Calu3 (cell line): ENCODE measurements around the gene SEMG2. TPM values are rescaled to one million over a fixed set of nuclear protein-coding genes. Genes with fewer than 3 reads are reported as not detected.

Experiments used
- BruUV-seq: library from RNA; stranded (reverse); fragments of 400-500 nt; replicated peaks from 2 replicates; lab custom pipeline; 2021; lab: Mats Ljungman, UMichigan
- CTCF ChIA-PET: fragments of 300-600 bp; sonication (Branson Sonifier 250); formaldehyde crosslinking; loops from one replicate; lab custom pipeline; 2022; ENCODE audit warnings: antibody characterized with exemption; lab: Charles Lee
- DNase-seq: peaks from one replicate; pipeline ENCODE4 v3.0.0; 2022
- H3K27ac Mint-ChIP-seq: one replicate; pipeline ENCODE4 v1.8.0; 2022; ENCODE audit warnings: mixed read lengths; ENCODE audit not compliant: unreplicated experiment
- H3K27me3 Mint-ChIP-seq: one replicate; pipeline ENCODE4 v1.8.0; 2022; ENCODE audit warnings: mixed read lengths; ENCODE audit not compliant: unreplicated experiment
- H3K36me3 Mint-ChIP-seq: one replicate; pipeline ENCODE4 v1.8.0; 2022; ENCODE audit warnings: mild to moderate bottlenecking, moderate library complexity, mixed read lengths; ENCODE audit not compliant: insufficient read depth, unreplicated experiment
- H3K4me1 Mint-ChIP-seq: one replicate; pipeline ENCODE4 v1.8.0; 2022; ENCODE audit warnings: mild to moderate bottlenecking, low read depth, mixed read lengths; ENCODE audit not compliant: unreplicated experiment
- H3K4me3 Mint-ChIP-seq: one replicate; pipeline ENCODE4 v1.8.0; 2022; ENCODE audit warnings: mild to moderate bottlenecking, low read depth, moderate library complexity, mixed read lengths; ENCODE audit not compliant: unreplicated experiment
- H3K9me3 Mint-ChIP-seq: one replicate; pipeline ENCODE4 v1.8.0; 2022; ENCODE audit warnings: low read depth, mixed read lengths; ENCODE audit not compliant: unreplicated experiment
- intact Hi-C: fragments of 100-400 bp; cut with micrococcal nuclease; formaldehyde crosslinking; loops from one replicate; pipeline ENCODE4 v1.10.0; 2022; ENCODE audit not compliant: unreplicated experiment
- total RNA-seq: library from RNA; stranded (reverse); gene quantifications from 2 replicates; pipeline ENCODE4 v1.2.3, GENCODE V29; 2022
- TF ChIP-seq, protein P1 (sequence below): fragments of 200-600 bp; IDR thresholded peaks from one replicate; pipeline ENCODE4 v1.8.0; 2022; ENCODE audit warnings: antibody characterized with exemption; ENCODE audit not compliant: unreplicated experiment

SEMG2 gene
- total RNA-seq, 1 experiment from 2014 or later, result not detected

DNA sequence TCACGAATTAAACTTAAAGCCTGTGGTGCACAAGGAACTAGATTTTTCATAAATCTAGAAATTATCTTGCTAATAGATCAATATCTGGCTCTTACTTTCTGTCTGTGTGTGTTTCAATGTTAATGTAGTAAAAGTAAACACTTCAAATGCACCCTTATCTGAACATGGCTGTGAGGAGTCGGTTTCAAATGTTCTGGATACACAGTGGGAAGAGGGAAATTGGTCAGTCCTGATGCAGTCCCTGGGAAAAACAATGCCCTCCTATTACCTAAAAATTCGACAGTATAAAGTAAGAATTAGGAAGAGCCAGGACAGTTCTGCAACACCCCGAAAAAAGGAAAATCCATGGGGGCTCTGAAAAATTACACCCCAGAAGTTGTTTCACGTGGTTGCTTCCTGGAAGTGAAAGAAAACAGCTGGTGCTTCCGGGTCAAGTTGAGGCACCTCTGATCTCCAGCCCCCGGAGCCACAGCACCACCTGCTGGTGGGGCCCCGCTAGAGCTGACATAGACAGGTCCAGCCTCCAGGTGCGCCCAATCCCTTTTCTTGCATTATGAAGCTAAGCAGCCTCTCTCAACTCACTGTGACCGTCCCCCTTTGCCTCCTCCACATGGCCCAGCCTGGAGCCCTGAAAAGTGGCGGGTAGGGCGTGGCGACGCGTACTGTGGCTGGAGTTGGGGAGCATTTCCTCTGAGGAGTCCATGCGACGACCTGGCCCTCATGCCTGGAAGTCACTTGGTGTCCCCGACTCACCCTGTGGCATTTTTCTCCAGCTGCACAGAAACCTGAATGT lies 8.3 kb downstream of the SEMG2 start:
- BruUV-seq, result no TSS peak
- TF ChIP-seq, protein P1, sequence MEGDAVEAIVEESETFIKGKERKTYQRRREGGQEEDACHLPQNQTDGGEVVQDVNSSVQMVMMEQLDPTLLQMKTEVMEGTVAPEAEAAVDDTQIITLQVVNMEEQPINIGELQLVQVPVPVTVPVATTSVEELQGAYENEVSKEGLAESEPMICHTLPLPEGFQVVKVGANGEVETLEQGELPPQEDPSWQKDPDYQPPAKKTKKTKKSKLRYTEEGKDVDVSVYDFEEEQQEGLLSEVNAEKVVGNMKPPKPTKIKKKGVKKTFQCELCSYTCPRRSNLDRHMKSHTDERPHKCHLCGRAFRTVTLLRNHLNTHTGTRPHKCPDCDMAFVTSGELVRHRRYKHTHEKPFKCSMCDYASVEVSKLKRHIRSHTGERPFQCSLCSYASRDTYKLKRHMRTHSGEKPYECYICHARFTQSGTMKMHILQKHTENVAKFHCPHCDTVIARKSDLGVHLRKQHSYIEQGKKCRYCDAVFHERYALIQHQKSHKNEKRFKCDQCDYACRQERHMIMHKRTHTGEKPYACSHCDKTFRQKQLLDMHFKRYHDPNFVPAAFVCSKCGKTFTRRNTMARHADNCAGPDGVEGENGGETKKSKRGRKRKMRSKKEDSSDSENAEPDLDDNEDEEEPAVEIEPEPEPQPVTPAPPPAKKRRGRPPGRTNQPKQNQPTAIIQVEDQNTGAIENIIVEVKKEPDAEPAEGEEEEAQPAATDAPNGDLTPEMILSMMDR, result peak; percentile 99
- intact Hi-C loops, result loop anchor here (1.0 to 2.0 kb wide), 4 partner anchors 61 to 218 kb away; no protein-coding TSS in a partner anchor
- peak overlapping the region; percentile 35 for H3K27ac Mint-ChIP-seq
- no peaks in the 10 kb centered on the region for H3K36me3 Mint-ChIP-seq
- CTCF ChIA-PET, result interaction anchor here (0.6 to 2.2 kb wide), 24 partner anchors 21 to 218 kb away, joined by 3 to 55 read pairs (median 6); partner anchors contain the start of genes PI3, SLPI and WFDC12
- H3K27me3 Mint-ChIP-seq, result peaks cover 63% of the 10 kb centered on the region
- H3K9me3 Mint-ChIP-seq, result no peaks in the 10 kb centered on the region
- DNase-seq, result peak; percentile 97
- H3K4me3 Mint-ChIP-seq, result peak overlapping the region; percentile 50
- H3K4me1 Mint-ChIP-seq, result peaks cover 10% of the 10 kb centered on the region

DNA sequence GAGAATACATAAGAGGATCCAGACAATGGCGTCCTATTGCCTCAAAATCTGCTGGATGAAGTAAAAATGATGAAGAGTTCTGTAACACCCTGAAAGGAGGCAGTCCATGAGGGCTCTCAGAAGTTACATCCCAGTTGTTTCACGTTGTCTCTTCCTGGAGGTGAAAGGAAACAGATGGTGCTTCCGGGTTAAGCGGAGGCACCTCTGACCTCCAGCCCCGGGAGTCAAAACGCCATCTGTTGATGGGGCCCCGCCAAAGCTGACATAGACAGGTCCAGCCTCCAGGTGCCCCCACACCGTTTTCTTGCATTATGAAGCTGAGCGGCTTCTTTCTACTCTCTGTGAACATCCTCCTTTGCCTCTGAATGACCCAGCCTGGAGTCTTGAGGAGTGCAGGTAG lies 9.5 kb downstream of the SEMG2 start:
- intact Hi-C loops, result no loop called here
- no peak for DNase-seq
- H3K9me3 Mint-ChIP-seq, result no peaks in the 10 kb centered on the region
- peaks cover 10% of the 10 kb centered on the region for H3K4me1 Mint-ChIP-seq
- H3K4me3 Mint-ChIP-seq, result no peak overlapping the region
- no peak overlapping the region for H3K27ac Mint-ChIP-seq
- TF ChIP-seq, protein P1, result no peak
- no peaks in the 10 kb centered on the region for H3K36me3 Mint-ChIP-seq
- CTCF ChIA-PET, result interaction anchor here (1.0 to 2.2 kb wide), 5 partner anchors 46 to 186 kb away, joined by 3 to 55 read pairs (median 16); partner anchors contain the start of gene WFDC12
- no TSS peak for BruUV-seq
- H3K27me3 Mint-ChIP-seq, result peaks cover 57% of the 10 kb centered on the region

DNA sequence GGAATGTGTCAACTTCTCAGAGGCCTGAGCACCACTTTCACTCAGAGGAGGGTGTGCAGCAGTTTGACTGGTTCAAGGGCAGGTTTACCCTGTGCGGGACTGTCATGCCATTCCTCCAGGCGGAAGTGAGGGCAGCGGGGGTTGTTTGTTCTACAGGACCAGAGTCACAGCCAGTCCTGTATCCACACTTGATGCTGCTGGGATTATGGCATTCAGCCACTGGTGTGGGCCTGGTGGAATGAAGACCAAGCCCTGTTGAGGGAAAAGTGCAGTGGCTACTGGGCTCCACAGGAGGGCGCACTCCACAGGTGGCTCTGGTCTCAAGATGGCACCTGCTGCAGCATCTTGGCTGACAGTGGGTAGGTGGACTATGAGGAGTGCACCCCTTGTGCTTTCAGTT lies 14.8 kb downstream of the SEMG2 start:
- TF ChIP-seq, protein P1, result peak; percentile 90
- Mint-ChIP-seq H3K4me1 (no peaks in the 10 kb centered on the region), H3K36me3 (no peaks in the 10 kb centered on the region), H3K27ac (no peak overlapping the region), H3K27me3 (peaks cover 52% of the 10 kb centered on the region), H3K9me3 (no peaks in the 10 kb centered on the region), H3K4me3 (no peak overlapping the region)
- peak; percentile 70 for DNase-seq
- CTCF ChIA-PET, result no interaction called here
- no TSS peak for BruUV-seq
- intact Hi-C loops, result loop anchor here (2.0 kb wide), 1 partner anchor 55 kb away; no protein-coding TSS in a partner anchor

DNA sequence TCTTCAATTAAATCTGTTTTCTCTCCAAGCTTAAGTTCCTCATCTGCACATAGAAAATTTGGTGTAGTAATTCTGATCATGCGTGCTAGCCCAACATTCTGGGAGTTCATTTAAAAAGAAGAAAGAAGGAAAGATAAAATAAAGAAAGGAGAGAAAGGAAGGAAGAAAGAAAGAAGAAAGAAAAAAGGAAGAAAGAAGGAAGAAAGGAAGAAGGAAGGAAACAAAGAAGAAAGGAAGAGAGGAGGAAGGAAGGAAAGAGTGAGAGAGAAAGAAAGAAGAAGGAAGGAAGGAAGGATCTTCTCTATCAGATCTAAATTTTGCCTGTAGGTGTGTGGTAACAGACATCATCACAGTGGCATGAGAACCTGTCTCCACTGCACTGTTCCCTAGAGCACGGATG lies 17.0 kb downstream of the SEMG2 start:
- no TSS peak for BruUV-seq
- no peak overlapping the region for H3K4me3 Mint-ChIP-seq
- no peaks in the 10 kb centered on the region for H3K36me3 Mint-ChIP-seq
- no peaks in the 10 kb centered on the region for H3K9me3 Mint-ChIP-seq
- CTCF ChIA-PET, result interaction anchor here (0.6 to 1.9 kb wide), 4 partner anchors 16 to 1818 kb away, joined by 3 to 8 read pairs (median 5); partner anchors contain the start of gene SLPI
- DNase-seq, result no peak
- TF ChIP-seq, protein P1, result no peak
- intact Hi-C loops, result no loop called here
- H3K27me3 Mint-ChIP-seq, result peaks cover 31% of the 10 kb centered on the region
- no peak overlapping the region for H3K27ac Mint-ChIP-seq
- H3K4me1 Mint-ChIP-seq, result no peaks in the 10 kb centered on the region
